Breast epithelium (tissue), 4 donors: Measurements from ENCODE around the gene ENHO. TPM values are rescaled to one million over a fixed set of nuclear protein-coding genes. Genes with fewer than 3 reads are reported as not detected.

ENCODE experiments used
- DNase-seq, 2 donors: peaks; one replicate each; pipeline ENCODE4 v3.0.0-alpha.2; 2019; ENCODE audit warnings: low spot score in 2 of 2
- H3K27ac ChIP-seq, 2 donors: fragments of 200-600 bp; sonication (generic) in 1 of 2; one replicate each; pipeline ENCODE4 v1.5.1; 2016 to 2019; ENCODE audit warnings: mild to moderate bottlenecking in 1 of 2
- H3K27me3 ChIP-seq, 2 donors: fragments of 200-600 bp; sonication (generic) in 1 of 2; one replicate each; pipeline versions ENCODE4 v1.5.1 to v1.6.0; 2017 to 2019; ENCODE audit warnings: control low read depth in 1 of 2, mild to moderate bottlenecking in 1 of 2
- H3K36me3 ChIP-seq: fragments of 200-600 bp; one replicate; pipeline ENCODE4 v1.5.1; 2019
- H3K4me1 ChIP-seq, 2 donors: fragments of 200-600 bp; sonication (generic); one replicate each; pipeline ENCODE4 v1.5.1; 2016 to 2019; ENCODE audit warnings: control low read depth in 1 of 2
- H3K4me3 ChIP-seq, 3 donors: fragments of 200-600 bp; sonication (generic); 1 replicate in 2 of 3; 2 replicates in 1 of 3; pipeline ENCODE4 v1.5.1; 2016 to 2019; ENCODE audit warnings: mild to moderate bottlenecking in 3 of 3, moderate library complexity in 2 of 3
- H3K9me3 ChIP-seq, 2 donors: fragments of 200-600 bp; sonication (generic) in 1 of 2; one replicate each; pipeline ENCODE4 v1.5.1; 2016 to 2019; ENCODE audit warnings: control low read depth in 1 of 2
- POLR2A ChIP-seq: fragments of 450-650 bp; IDR thresholded peaks from one replicate; pipeline ENCODE4 v1.6.1; 2016; ENCODE audit warnings: antibody characterized with exemption, mild to moderate bottlenecking, moderate library complexity
- POLR2AphosphoS5 ChIP-seq, 3 donors: sonication (generic); formaldehyde crosslinking; IDR thresholded peaks; one replicate each; pipeline ENCODE4 v1.6.1; 2017; ENCODE audit warnings: antibody characterized with exemption in 3 of 3
- intact Hi-C: fragments of 100-400 bp; cut with DNase I; formaldehyde crosslinking; loops from one replicate; pipeline ENCODE4 v1.15.1; 2023; ENCODE audit warnings: low total_unique reads
- total RNA-seq, 3 donors: library from RNA; depleted of rRNA; stranded (reverse); fragments of >200 nt; gene quantifications; one replicate each; pipeline ENCODE4 v1.1.0, GENCODE V29; 2016
- TF ChIP-seq, protein P1 (sequence below), 3 donors: fragments of 450-650 bp; IDR thresholded peaks; one replicate each; pipeline ENCODE4 v1.5.1; 2016 to 2017; ENCODE audit warnings: antibody characterized with exemption in 3 of 3, mild to moderate bottlenecking in 3 of 3, moderate library complexity in 3 of 3

ENHO gene
- total RNA-seq, 3 donors from 2014 or later: 0.33 to 5.4 (median 1.8) TPM

DNA sequence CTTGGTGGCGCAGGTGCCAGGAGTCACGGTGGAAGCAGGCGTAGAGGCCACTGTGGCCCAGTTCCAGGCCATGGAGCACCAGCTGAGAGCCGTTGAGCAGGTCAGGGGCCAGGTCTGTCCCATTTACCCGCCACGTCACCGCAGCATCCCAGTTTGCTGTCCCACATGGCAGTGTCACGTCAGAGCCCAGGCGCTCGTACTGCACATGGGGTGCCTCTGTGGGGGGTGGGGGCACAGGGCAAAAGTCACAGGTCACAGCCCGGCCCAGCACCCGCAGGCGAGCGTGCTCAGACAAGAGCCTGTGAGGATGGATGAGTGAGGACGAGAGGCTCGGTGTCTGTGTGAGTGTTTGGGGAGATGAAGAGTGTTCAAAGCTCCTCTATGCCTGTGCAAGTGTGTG is 41.8 kb upstream of the ENHO start:
- no peaks in the 10 kb centered on the region for H3K27me3 ChIP-seq

DNA sequence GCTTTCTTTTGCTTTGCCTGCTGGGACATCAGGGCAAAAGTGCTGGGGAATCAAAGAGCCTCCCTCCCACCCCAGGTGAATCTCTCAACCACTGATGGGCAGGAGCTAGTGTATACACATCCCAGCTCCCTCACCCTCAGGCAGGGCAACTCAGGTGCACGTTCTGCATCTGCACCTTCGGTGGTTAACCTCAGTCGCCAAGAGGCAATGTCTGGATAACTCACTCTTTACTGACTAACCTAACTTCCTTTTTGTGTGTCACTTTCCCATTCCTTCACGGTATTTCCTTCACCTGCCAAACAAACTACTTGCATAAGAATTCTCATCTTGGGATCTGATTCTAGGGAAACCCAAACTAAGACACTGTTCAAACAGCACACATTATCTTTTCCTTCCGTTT is 40.5 kb upstream of the ENHO start:
- no peak for DNase-seq
- Histone ChIP-seq H3K27ac (no peak overlapping the region), H3K9me3 (no peaks in the 10 kb centered on the region), H3K4me3 (no peak overlapping the region), H3K36me3 (no peaks in the 10 kb centered on the region), H3K27me3 (peaks cover 0 to 3% of the 10 kb centered on the region in 2 donors), H3K4me1 (peaks cover 5 to 10% of the 10 kb centered on the region in 2 donors)
- intact Hi-C loops: loop anchor here (2.0 kb wide), 1 partner anchor 16 kb away; no protein-coding TSS in a partner anchor
- TF ChIP-seq POLR2A: no peak
- TF ChIP-seq, protein P1, sequence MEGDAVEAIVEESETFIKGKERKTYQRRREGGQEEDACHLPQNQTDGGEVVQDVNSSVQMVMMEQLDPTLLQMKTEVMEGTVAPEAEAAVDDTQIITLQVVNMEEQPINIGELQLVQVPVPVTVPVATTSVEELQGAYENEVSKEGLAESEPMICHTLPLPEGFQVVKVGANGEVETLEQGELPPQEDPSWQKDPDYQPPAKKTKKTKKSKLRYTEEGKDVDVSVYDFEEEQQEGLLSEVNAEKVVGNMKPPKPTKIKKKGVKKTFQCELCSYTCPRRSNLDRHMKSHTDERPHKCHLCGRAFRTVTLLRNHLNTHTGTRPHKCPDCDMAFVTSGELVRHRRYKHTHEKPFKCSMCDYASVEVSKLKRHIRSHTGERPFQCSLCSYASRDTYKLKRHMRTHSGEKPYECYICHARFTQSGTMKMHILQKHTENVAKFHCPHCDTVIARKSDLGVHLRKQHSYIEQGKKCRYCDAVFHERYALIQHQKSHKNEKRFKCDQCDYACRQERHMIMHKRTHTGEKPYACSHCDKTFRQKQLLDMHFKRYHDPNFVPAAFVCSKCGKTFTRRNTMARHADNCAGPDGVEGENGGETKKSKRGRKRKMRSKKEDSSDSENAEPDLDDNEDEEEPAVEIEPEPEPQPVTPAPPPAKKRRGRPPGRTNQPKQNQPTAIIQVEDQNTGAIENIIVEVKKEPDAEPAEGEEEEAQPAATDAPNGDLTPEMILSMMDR (IDR thresholded peaks at IDR 0.05): no peak
- TF ChIP-seq POLR2AphosphoS5 (IDR thresholded peaks at IDR 0.05): no peak

More for the DNA sequence above, 41.8 kb upstream of the ENHO start:
- Histone ChIP-seq H3K36me3 (no peaks in the 10 kb centered on the region), H3K4me3 (no peak overlapping the region), H3K4me1 (peaks cover 4 to 10% of the 10 kb centered on the region in 2 donors), H3K9me3 (no peaks in the 10 kb centered on the region), H3K27ac (no peak overlapping the region)
- intact Hi-C loops: no loop called here
- DNase-seq: no peak
- TF ChIP-seq POLR2AphosphoS5 (IDR thresholded peaks at IDR 0.05) (no peak), POLR2A (no peak)
- TF ChIP-seq, protein P1 (IDR thresholded peaks at IDR 0.05): no peak

DNA sequence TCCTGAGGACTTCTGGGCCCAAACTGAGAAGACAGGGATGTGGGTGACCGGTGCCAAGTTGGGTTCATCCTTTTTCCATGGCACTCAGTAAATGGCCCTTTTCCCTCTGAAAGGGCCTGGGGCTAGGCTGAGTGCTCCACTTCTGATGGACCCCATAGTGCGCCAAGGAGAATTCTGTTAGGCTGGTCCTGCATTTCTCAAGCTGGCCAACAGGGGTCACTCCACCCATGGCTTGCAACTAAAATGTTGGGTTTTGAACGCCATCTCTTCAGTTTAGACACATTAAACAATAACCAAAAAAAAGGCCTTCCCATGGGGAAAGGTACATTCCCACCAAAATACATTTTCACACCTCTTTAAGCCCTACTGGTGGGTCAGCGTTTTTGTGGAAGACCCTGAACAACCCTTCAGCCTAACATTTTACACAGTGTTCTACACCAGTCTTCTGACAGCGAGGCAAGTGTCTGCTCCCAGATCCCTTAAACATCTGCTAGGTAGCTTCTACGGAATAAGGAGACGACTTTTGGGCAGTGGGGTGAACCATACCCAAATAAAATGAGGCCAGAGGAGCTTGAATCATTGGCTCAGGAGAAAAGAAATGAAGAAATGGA is 39.5 kb upstream of the ENHO start:
- DNase-seq: no peak
- Histone ChIP-seq H3K4me3 (no peak overlapping the region), H3K27ac (no peak overlapping the region), H3K4me1 (peaks cover 5 to 10% of the 10 kb centered on the region in 2 donors), H3K27me3 (peaks cover 0 to 3% of the 10 kb centered on the region in 2 donors), H3K36me3 (no peaks in the 10 kb centered on the region), H3K9me3 (no peaks in the 10 kb centered on the region)
- TF ChIP-seq, protein P1 (IDR thresholded peaks at IDR 0.05): peak; percentile 16 to 30 (median 18)
- no peak for TF ChIP-seq POLR2A
- intact Hi-C loops: loop anchor here (2.0 kb wide), 1 partner anchor 17 kb away; no protein-coding TSS in a partner anchor

DNA sequence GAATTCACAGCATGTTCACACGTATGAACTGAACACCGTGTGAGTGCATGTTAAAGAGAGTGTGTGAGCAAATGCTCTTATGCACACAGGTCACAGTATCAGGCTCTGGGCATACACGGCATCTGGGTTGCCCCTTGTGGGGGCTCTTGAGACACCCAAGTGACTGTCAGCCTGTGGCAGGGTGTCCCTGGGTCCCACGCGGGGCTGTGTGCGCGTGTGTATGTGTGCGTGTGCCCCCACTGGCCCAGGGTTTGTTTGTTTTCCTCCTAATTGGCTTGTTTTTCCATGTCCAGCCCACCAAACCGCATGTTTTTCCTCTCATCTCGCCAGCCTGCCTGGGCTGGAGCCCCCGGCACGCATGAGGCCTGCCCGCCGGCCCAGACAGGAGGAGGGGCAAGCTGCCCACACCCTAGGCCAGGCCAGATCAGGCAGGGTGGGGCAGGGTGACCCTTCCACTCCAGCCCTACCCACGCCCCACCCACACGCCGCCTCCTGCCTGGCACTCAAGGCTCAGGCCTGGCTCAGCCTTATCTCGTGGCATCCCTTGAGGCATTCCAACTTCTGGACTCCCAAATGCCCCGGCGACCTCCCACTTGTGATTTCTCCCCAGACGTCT is 37.9 kb upstream of the ENHO start:
- H3K4me3 ChIP-seq: no peak overlapping the region
- no peaks in the 10 kb centered on the region for H3K36me3 ChIP-seq
- H3K27me3 ChIP-seq: peaks cover 0 to 3% of the 10 kb centered on the region in 2 donors
- H3K9me3 ChIP-seq: no peaks in the 10 kb centered on the region
- intact Hi-C loops: no loop called here
- no peak for TF ChIP-seq POLR2AphosphoS5 (IDR thresholded peaks at IDR 0.05)
- TF ChIP-seq, protein P1 (IDR thresholded peaks at IDR 0.05): no peak
- TF ChIP-seq POLR2A: no peak
- DNase-seq: no peak
- peak overlapping the region in 1 of 2 donors; percentile 86 for H3K27ac ChIP-seq
- H3K4me1 ChIP-seq: peaks cover 5 to 10% of the 10 kb centered on the region in 2 donors
